ENCODE measurements around the gene HDDC2.

Gene HDDC2

GRCh38 chr6:125325586-125325985 lies 23.8 kb upstream of the HDDC2 start:
- Histone ChIP-seq H3K27me3 (ENCODE audit: insufficient read depth, low read length) (no peaks in the 10 kb centered on the region), H3K4me1 (ENCODE audit: insufficient read depth, low read length) (peaks cover 4% of the 10 kb centered on the region; the same call in 1 of the 2 replicates), H3K36me3 (ENCODE audit: insufficient read depth, low read length) (no peaks in the 10 kb centered on the region), H3K9ac (ENCODE audit: low read depth, low read length) (no peak overlapping the region), H3K9me3 (ENCODE audit: insufficient read depth, low read depth, low read length) (no peaks in the 10 kb centered on the region), H3K4me3 (ENCODE audit: low read length) (no peak overlapping the region), H3K27ac (ENCODE audit: low read depth, low read length) (no peak overlapping the region)
- 55% methylated on average over 1 of the region's 2 CpGs for WGBS

- H3K4me3 ChIP-seq (ENCODE audit: low read length): no peak overlapping the region
- H3K9me3 ChIP-seq (ENCODE audit: insufficient read depth, low read depth, low read length): no peaks in the 10 kb centered on the region
- H3K27me3 ChIP-seq (ENCODE audit: insufficient read depth, low read length): no peaks in the 10 kb centered on the region
- no peak overlapping the region for H3K27ac ChIP-seq (ENCODE audit: low read depth, low read length)
- H3K4me1 ChIP-seq (ENCODE audit: insufficient read depth, low read length): peaks cover 4% of the 10 kb centered on the region; the same call in 1 of the 2 replicates
- WGBS: 95% methylated on average over 2 of the region's 2 CpGs
- H3K9ac ChIP-seq (ENCODE audit: low read depth, low read length): no peak overlapping the region
- no peaks in the 10 kb centered on the region for H3K36me3 ChIP-seq (ENCODE audit: insufficient read depth, low read length)
Measured at GRCh38 chr6:125323376-125323775, 21.6 kb upstream of the HDDC2 start.

- Histone ChIP-seq H3K4me1 (ENCODE audit: insufficient read depth, low read length) (peaks cover 13% of the 10 kb centered on the region), H3K36me3 (ENCODE audit: insufficient read depth, low read length) (no peaks in the 10 kb centered on the region), H3K27me3 (ENCODE audit: insufficient read depth, low read length) (no peaks in the 10 kb centered on the region), H3K9me3 (ENCODE audit: insufficient read depth, low read depth, low read length) (no peaks in the 10 kb centered on the region), H3K27ac (ENCODE audit: low read depth, low read length) (no peak overlapping the region), H3K9ac (ENCODE audit: low read depth, low read length) (no peak overlapping the region), H3K4me3 (ENCODE audit: low read length) (no peak overlapping the region)
- WGBS: 88% methylated on average over 9 of the region's 9 CpGs
Measured at GRCh38 chr6:125316621-125317020, 14.9 kb upstream of the HDDC2 start.

- Histone ChIP-seq H3K4me1 (ENCODE audit: insufficient read depth, low read length) (peaks cover 13% of the 10 kb centered on the region), H3K9ac (ENCODE audit: low read depth, low read length) (no peak overlapping the region), H3K9me3 (ENCODE audit: insufficient read depth, low read depth, low read length) (no peaks in the 10 kb centered on the region), H3K27ac (ENCODE audit: low read depth, low read length) (no peak overlapping the region), H3K36me3 (ENCODE audit: insufficient read depth, low read length) (no peaks in the 10 kb centered on the region), H3K4me3 (ENCODE audit: low read length) (no peak overlapping the region), H3K27me3 (ENCODE audit: insufficient read depth, low read length) (no peaks in the 10 kb centered on the region)
- 79% methylated on average over 5 of the region's 5 CpGs for WGBS
Measured at GRCh38 chr6:125315548-125315947, 13.8 kb upstream of the HDDC2 start.

- Histone ChIP-seq H3K27me3 (ENCODE audit: insufficient read depth, low read length) (no peaks in the 10 kb centered on the region), H3K4me3 (ENCODE audit: low read length) (no peak overlapping the region), H3K9me3 (ENCODE audit: insufficient read depth, low read depth, low read length) (no peaks in the 10 kb centered on the region), H3K27ac (ENCODE audit: low read depth, low read length) (no peak overlapping the region), H3K4me1 (ENCODE audit: insufficient read depth, low read length) (peaks cover 13% of the 10 kb centered on the region), H3K9ac (ENCODE audit: low read depth, low read length) (no peak overlapping the region), H3K36me3 (ENCODE audit: insufficient read depth, low read length) (no peaks in the 10 kb centered on the region)
- WGBS: 15% methylated on average over 8 of the region's 10 CpGs
Measured at GRCh38 chr6:125314009-125314581, 12.3 kb upstream of the HDDC2 start.

- Histone ChIP-seq H3K27me3 (ENCODE audit: insufficient read depth, low read length) (no peaks in the 10 kb centered on the region), H3K36me3 (ENCODE audit: insufficient read depth, low read length) (no peaks in the 10 kb centered on the region), H3K4me1 (ENCODE audit: insufficient read depth, low read length) (peaks cover 13% of the 10 kb centered on the region), H3K9ac (ENCODE audit: low read depth, low read length) (no peak overlapping the region), H3K9me3 (ENCODE audit: insufficient read depth, low read depth, low read length) (no peaks in the 10 kb centered on the region), H3K27ac (ENCODE audit: low read depth, low read length) (no peak overlapping the region), H3K4me3 (ENCODE audit: low read length) (no peak overlapping the region)
- 86% methylated on average over 4 of the region's 4 CpGs for WGBS
Measured at GRCh38 chr6:125312950-125313349, 11.2 kb upstream of the HDDC2 start.

GRCh38 chr6:125312478-125312877 lies 10.7 kb upstream of the HDDC2 start:
- WGBS: 90% methylated on average over 2 of the region's 2 CpGs

GRCh38 chr6:125310994-125311649 lies 9.4 kb upstream of the HDDC2 start:
- Histone ChIP-seq H3K27ac (ENCODE audit: low read depth, low read length) (no peak overlapping the region), H3K9ac (ENCODE audit: low read depth, low read length) (no peak overlapping the region), H3K4me1 (ENCODE audit: insufficient read depth, low read length) (peaks cover 10% of the 10 kb centered on the region), H3K9me3 (ENCODE audit: insufficient read depth, low read depth, low read length) (no peaks in the 10 kb centered on the region), H3K36me3 (ENCODE audit: insufficient read depth, low read length) (no peaks in the 10 kb centered on the region), H3K4me3 (ENCODE audit: low read length) (no peak overlapping the region), H3K27me3 (ENCODE audit: insufficient read depth, low read length) (no peaks in the 10 kb centered on the region)
- WGBS: 60% methylated on average over 7 of the region's 7 CpGs

More at GRCh38 chr6:125312478-125312877, 10.7 kb upstream of the HDDC2 start:
- no peaks in the 10 kb centered on the region for H3K9me3 ChIP-seq (ENCODE audit: insufficient read depth, low read depth, low read length)
- H3K9ac ChIP-seq (ENCODE audit: low read depth, low read length): no peak overlapping the region
- no peak overlapping the region for H3K4me3 ChIP-seq (ENCODE audit: low read length)
- no peaks in the 10 kb centered on the region for H3K36me3 ChIP-seq (ENCODE audit: insufficient read depth, low read length)
- no peak overlapping the region for H3K27ac ChIP-seq (ENCODE audit: low read depth, low read length)
- no peaks in the 10 kb centered on the region for H3K27me3 ChIP-seq (ENCODE audit: insufficient read depth, low read length)
- H3K4me1 ChIP-seq (ENCODE audit: insufficient read depth, low read length): peaks cover 13% of the 10 kb centered on the region

GRCh38 chr6:125307964-125308615 lies 6.3 kb upstream of the HDDC2 start:
- Histone ChIP-seq H3K4me1 (ENCODE audit: insufficient read depth, low read length) (no peaks in the 10 kb centered on the region), H3K9me3 (ENCODE audit: insufficient read depth, low read depth, low read length) (peaks cover 7% of the 10 kb centered on the region; the same call in 1 of the 2 replicates), H3K36me3 (ENCODE audit: insufficient read depth, low read length) (no peaks in the 10 kb centered on the region), H3K27me3 (ENCODE audit: insufficient read depth, low read length) (no peaks in the 10 kb centered on the region), H3K27ac (ENCODE audit: low read depth, low read length) (no peak overlapping the region), H3K9ac (ENCODE audit: low read depth, low read length) (no peak overlapping the region), H3K4me3 (ENCODE audit: low read length) (no peak overlapping the region)
- 95% methylated on average over 6 of the region's 6 CpGs for WGBS

GRCh38 chr6:125307150-125307838 lies 5.5 kb upstream of the HDDC2 start:
- Histone ChIP-seq H3K9ac (ENCODE audit: low read depth, low read length) (no peak overlapping the region), H3K4me3 (ENCODE audit: low read length) (no peak overlapping the region), H3K36me3 (ENCODE audit: insufficient read depth, low read length) (no peaks in the 10 kb centered on the region), H3K27ac (ENCODE audit: low read depth, low read length) (no peak overlapping the region), H3K27me3 (ENCODE audit: insufficient read depth, low read length) (no peaks in the 10 kb centered on the region), H3K4me1 (ENCODE audit: insufficient read depth, low read length) (no peaks in the 10 kb centered on the region), H3K9me3 (ENCODE audit: insufficient read depth, low read depth, low read length) (peaks cover 7% of the 10 kb centered on the region; the same call in 1 of the 2 replicates)
- 88% methylated on average over 4 of the region's 6 CpGs for WGBS

GRCh38 chr6:125306756-125307149 lies 5.0 kb upstream of the HDDC2 start:
- Histone ChIP-seq H3K4me3 (ENCODE audit: low read length) (no peak overlapping the region), H3K9ac (ENCODE audit: low read depth, low read length) (no peak overlapping the region), H3K9me3 (ENCODE audit: insufficient read depth, low read depth, low read length) (peaks cover 7% of the 10 kb centered on the region; the same call in 1 of the 2 replicates), H3K4me1 (ENCODE audit: insufficient read depth, low read length) (no peaks in the 10 kb centered on the region), H3K36me3 (ENCODE audit: insufficient read depth, low read length) (no peaks in the 10 kb centered on the region), H3K27me3 (ENCODE audit: insufficient read depth, low read length) (no peaks in the 10 kb centered on the region), H3K27ac (ENCODE audit: low read depth, low read length) (no peak overlapping the region)
- WGBS: 84% methylated on average over 3 of the region's 3 CpGs
